H9 (cell line): Measurements from ENCODE around the gene DNAJC17. TPM values are rescaled to one million over a fixed set of nuclear protein-coding genes. Genes with fewer than 3 reads are reported as not detected.

ENCODE experiments used
- DNase-seq: peaks from one replicate; pipeline ENCODE4 v3.0.0-alpha.2; 2017
- H2AFZ ChIP-seq: one replicate; pipeline ENCODE4 v1.6.1; 2013; ENCODE audit warnings: mild to moderate bottlenecking, low read length, control low read depth, moderate library complexity
- H2AK5ac ChIP-seq: 2 replicates; pipeline ENCODE4 v1.6.1; 2013; ENCODE audit warnings: low read length, control low read depth, mixed read lengths; ENCODE audit not compliant: insufficient read length
- H2BK120ac ChIP-seq: one replicate; pipeline ENCODE4 v1.6.1; 2013; ENCODE audit warnings: low read depth, mild to moderate bottlenecking, low read length, control low read depth, inconsistent platforms; ENCODE audit not compliant: poor library complexity, severe bottlenecking
- H2BK12ac ChIP-seq: 2 replicates; pipeline ENCODE4 v1.6.1; 2013; ENCODE audit warnings: low read length, control low read depth, mixed read lengths, low read depth; ENCODE audit not compliant: insufficient read length
- H2BK15ac ChIP-seq: 2 replicates; pipeline ENCODE4 v1.6.1; 2013; ENCODE audit warnings: low read depth, low read length, control low read depth
- H2BK20ac ChIP-seq: one replicate; pipeline ENCODE4 v1.6.1; 2013; ENCODE audit warnings: low read depth, mild to moderate bottlenecking, low read length, control low read depth, inconsistent platforms; ENCODE audit not compliant: poor library complexity, severe bottlenecking
- H2BK5ac ChIP-seq: 2 replicates; pipeline ENCODE4 v1.6.1; 2013; ENCODE audit warnings: low read length, control low read depth, mixed read lengths; ENCODE audit not compliant: insufficient read length
- H3K14ac ChIP-seq: 2 replicates; pipeline ENCODE4 v1.6.1; 2013; ENCODE audit warnings: low read length, control low read depth; ENCODE audit not compliant: insufficient read depth
- H3K18ac ChIP-seq: 2 replicates; pipeline ENCODE4 v1.6.1; 2013; ENCODE audit warnings: low read depth, mild to moderate bottlenecking, mixed read lengths, low read length, control low read depth; ENCODE audit not compliant: insufficient read length
- H3K23ac ChIP-seq: 2 replicates; pipeline ENCODE4 v1.6.1; 2013; ENCODE audit warnings: low read length, control low read depth, mixed read lengths, low read depth; ENCODE audit not compliant: insufficient read length
- H3K23me2 ChIP-seq: 2 replicates; pipeline ENCODE4 v1.6.1; 2013; ENCODE audit warnings: low read depth, mild to moderate bottlenecking, mixed read lengths, low read length, control low read depth; ENCODE audit not compliant: insufficient read length, poor library complexity, severe bottlenecking
- H3K27ac ChIP-seq: 2 replicates; pipeline ENCODE4 v1.5.1; 2013; ENCODE audit warnings: low read length, control low read depth, mixed read lengths, low read depth; ENCODE audit not compliant: insufficient read length
- H3K27me3 ChIP-seq: 2 replicates; pipeline ENCODE4 v1.6.1; 2013; ENCODE audit warnings: low read length, control low read depth, inconsistent platforms; ENCODE audit not compliant: insufficient read depth
- H3K4ac ChIP-seq: 2 replicates; pipeline ENCODE4 v1.6.1; 2013; ENCODE audit warnings: low read depth, mild to moderate bottlenecking, control low read depth, inconsistent platforms, low read length, moderate library complexity
- H3K4me1 ChIP-seq: 2 replicates; pipeline ENCODE4 v1.6.1; 2013; ENCODE audit warnings: low read length, control low read depth, inconsistent platforms; ENCODE audit not compliant: insufficient read depth
- H3K4me2 ChIP-seq: 2 replicates; pipeline ENCODE4 v1.6.1; 2013; ENCODE audit warnings: low read length, control low read depth, mixed read lengths; ENCODE audit not compliant: insufficient read length, insufficient read depth
- H3K56ac ChIP-seq: 2 replicates; pipeline ENCODE4 v1.6.1; 2013; ENCODE audit warnings: low read depth, mild to moderate bottlenecking, mixed read lengths, low read length, control low read depth; ENCODE audit not compliant: insufficient read length
- H3K79me1 ChIP-seq: 2 replicates; pipeline ENCODE4 v1.6.1; 2013; ENCODE audit warnings: low read depth, mild to moderate bottlenecking, moderate library complexity, low read length, control low read depth, inconsistent platforms; ENCODE audit not compliant: insufficient read depth, poor library complexity, severe bottlenecking
- H3K79me2 ChIP-seq: 2 replicates; pipeline ENCODE4 v1.6.1; 2013; ENCODE audit warnings: low read length, control low read depth, inconsistent platforms; ENCODE audit not compliant: insufficient read depth
- H3K9ac ChIP-seq: 2 replicates; pipeline ENCODE4 v1.6.1; 2013; ENCODE audit warnings: low read length, control low read depth, mixed read lengths; ENCODE audit not compliant: insufficient read length; ENCODE audit errors: extremely low read depth
- H3K9me3 ChIP-seq: one replicate; pipeline ENCODE4 v1.6.1; 2013; ENCODE audit warnings: low read depth, low read length, inconsistent platforms; ENCODE audit not compliant: control insufficient read depth
- H3T11ph ChIP-seq: one replicate; pipeline ENCODE4 v1.6.1; 2013; ENCODE audit warnings: mild to moderate bottlenecking, low read length, control low read depth, inconsistent platforms
- H4K20me1 ChIP-seq: one replicate; pipeline ENCODE4 v1.6.1; 2013; ENCODE audit not compliant: control insufficient read depth, insufficient read length, insufficient read depth
- H4K5ac ChIP-seq: 2 replicates; pipeline ENCODE4 v1.6.1; 2013; ENCODE audit warnings: low read depth, mild to moderate bottlenecking, mixed read lengths, low read length, control low read depth; ENCODE audit not compliant: insufficient read length
- H4K8ac ChIP-seq: replicated peaks from 2 replicates; pipeline ENCODE4 v1.6.1; 2013; ENCODE audit warnings: low read length, control low read depth, mixed read lengths, low read depth; ENCODE audit not compliant: insufficient read length
- H4K91ac ChIP-seq: 2 replicates; pipeline ENCODE4 v1.6.1; 2013; ENCODE audit warnings: low read depth, mild to moderate bottlenecking, moderate library complexity, mixed read lengths, low read length, control low read depth; ENCODE audit not compliant: insufficient read length
- H3K27ac Mint-ChIP-seq, 3 experiments: 2 replicates in 2 of 3; 3 replicates in 1 of 3; pipeline ENCODE4 v1.8.0; 2020 to 2021; ENCODE audit warnings: mixed read lengths in 3 of 3, mild to moderate bottlenecking in 1 of 3, moderate library complexity in 1 of 3
- H3K27me3 Mint-ChIP-seq: 2 replicates; pipeline ENCODE4 v1.8.0; 2021; ENCODE audit warnings: low read depth, mild to moderate bottlenecking, moderate library complexity, mixed read lengths
- H3K36me3 Mint-ChIP-seq, 3 experiments: 2 replicates in 2 of 3; 3 replicates in 1 of 3; pipeline ENCODE4 v1.8.0; 2020 to 2021; ENCODE audit warnings: low read depth in 3 of 3, mixed read lengths in 3 of 3; ENCODE audit not compliant: insufficient read depth in 1 of 3
- H3K4me1 Mint-ChIP-seq, 2 experiments: 2 replicates each; pipeline ENCODE4 v1.8.0; 2020; ENCODE audit warnings: mixed read lengths in 2 of 2
- H3K4me3 Mint-ChIP-seq, 2 experiments: 2 replicates in 1 of 2; 3 replicates in 1 of 2; pipeline ENCODE4 v1.8.0; 2020 to 2021; ENCODE audit warnings: mild to moderate bottlenecking in 2 of 2, mixed read lengths in 2 of 2, moderate library complexity in 1 of 2
- H3K9me3 Mint-ChIP-seq, 2 experiments: 2 replicates in 1 of 2; 3 replicates in 1 of 2; pipeline ENCODE4 v1.8.0; 2020; ENCODE audit warnings: mild to moderate bottlenecking in 2 of 2, mixed read lengths in 2 of 2, moderate library complexity in 1 of 2
- WGBS: extraction: QIAGEN DNeasy Blood & Tissue Kit; methylation state at CpG from one replicate; pipeline ENCODE4 v1.1.7; 2013; ENCODE audit warnings: missing lambda C conversion rate, low lambda C conversion rate, mixed read lengths; ENCODE audit not compliant: insufficient read length; ENCODE audit errors: extremely low coverage; 5-methylcytosine and 5-hydroxymethylcytosine counted together
- total RNA-seq: library from RNA; stranded (reverse); gene quantifications from 2 replicates; pipeline ENCODE4 v1.2.1, GENCODE V29; 2021
- TF ChIP-seq, protein P1 (sequence below): fragments of 200-600 bp; sonication (generic); conservative IDR thresholded peaks from 3 replicates; pipeline ENCODE4 v1.8.0; 2021; ENCODE audit warnings: antibody characterized with exemption, mild to moderate bottlenecking

The DNAJC17 gene
- total RNA-seq, 1 experiment from 2014 or later, result 38.3 TPM

DNA sequence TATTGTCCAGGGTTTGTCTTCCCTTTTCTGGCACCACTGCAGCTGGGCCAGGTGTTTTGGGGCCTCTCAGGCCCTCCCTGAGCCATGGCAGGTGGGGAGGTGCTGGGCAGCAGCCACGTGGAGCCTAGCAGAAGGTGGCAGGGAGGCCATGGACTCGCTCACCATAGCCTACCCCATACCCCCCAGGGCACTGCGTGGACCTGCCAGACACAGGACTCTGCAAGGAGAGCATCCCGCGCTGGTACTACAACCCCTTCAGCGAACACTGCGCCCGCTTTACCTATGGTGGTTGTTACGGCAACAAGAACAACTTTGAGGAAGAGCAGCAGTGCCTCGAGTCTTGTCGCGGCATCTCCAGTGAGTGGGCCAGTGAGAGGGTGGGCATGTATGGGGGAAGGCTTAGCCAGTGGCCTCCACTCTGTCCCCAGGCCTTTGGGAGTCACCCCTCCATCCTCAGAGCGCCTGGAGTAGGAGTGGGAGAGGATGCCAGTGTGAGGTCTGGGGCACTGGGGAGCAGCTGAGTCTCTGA is 48.5 kb upstream of the DNAJC17 start:
- DNase-seq, result no peak
- Histone ChIP-seq H4K8ac (no peak overlapping the region), H4K5ac (no peak overlapping the region), H2AK5ac (no peak overlapping the region), H3K79me2 (no peaks in the 10 kb centered on the region), H3K23me2 (no peaks in the 10 kb centered on the region), H3K14ac (no peak overlapping the region; the same call in 1 of the 2 replicates), H3K27me3 (no peaks in the 10 kb centered on the region), H2AFZ (no peak overlapping the region), H3K23ac (no peak overlapping the region), H3K9ac (no peak overlapping the region), H2BK15ac (no peak overlapping the region), H4K20me1 (no peaks in the 10 kb centered on the region), H4K91ac (no peak overlapping the region), H2BK120ac (no peak overlapping the region), H2BK20ac (no peak overlapping the region), H3K18ac (no peak overlapping the region), H2BK12ac (no peak overlapping the region), H3K27ac (no peak overlapping the region), H3K4ac (no peak overlapping the region), H3T11ph (no peak overlapping the region), H3K56ac (no peak overlapping the region), H3K4me2 (no peak overlapping the region), H3K79me1 (no peaks in the 10 kb centered on the region), H3K4me1 (no peaks in the 10 kb centered on the region), H2BK5ac (no peak overlapping the region), H3K9me3 (no peaks in the 10 kb centered on the region)
- H3K27ac Mint-ChIP-seq, result no peak overlapping the region; a peak in 1 of 7 replicates
- H3K9me3 Mint-ChIP-seq, result no peaks in the 10 kb centered on the region
- TF ChIP-seq, protein P1, sequence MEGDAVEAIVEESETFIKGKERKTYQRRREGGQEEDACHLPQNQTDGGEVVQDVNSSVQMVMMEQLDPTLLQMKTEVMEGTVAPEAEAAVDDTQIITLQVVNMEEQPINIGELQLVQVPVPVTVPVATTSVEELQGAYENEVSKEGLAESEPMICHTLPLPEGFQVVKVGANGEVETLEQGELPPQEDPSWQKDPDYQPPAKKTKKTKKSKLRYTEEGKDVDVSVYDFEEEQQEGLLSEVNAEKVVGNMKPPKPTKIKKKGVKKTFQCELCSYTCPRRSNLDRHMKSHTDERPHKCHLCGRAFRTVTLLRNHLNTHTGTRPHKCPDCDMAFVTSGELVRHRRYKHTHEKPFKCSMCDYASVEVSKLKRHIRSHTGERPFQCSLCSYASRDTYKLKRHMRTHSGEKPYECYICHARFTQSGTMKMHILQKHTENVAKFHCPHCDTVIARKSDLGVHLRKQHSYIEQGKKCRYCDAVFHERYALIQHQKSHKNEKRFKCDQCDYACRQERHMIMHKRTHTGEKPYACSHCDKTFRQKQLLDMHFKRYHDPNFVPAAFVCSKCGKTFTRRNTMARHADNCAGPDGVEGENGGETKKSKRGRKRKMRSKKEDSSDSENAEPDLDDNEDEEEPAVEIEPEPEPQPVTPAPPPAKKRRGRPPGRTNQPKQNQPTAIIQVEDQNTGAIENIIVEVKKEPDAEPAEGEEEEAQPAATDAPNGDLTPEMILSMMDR, result no peak
- H3K27me3 Mint-ChIP-seq, result no peaks in the 10 kb centered on the region; the same call in 1 of the 2 replicates
- no peak overlapping the region for H3K4me3 Mint-ChIP-seq
- H3K4me1 Mint-ChIP-seq, result peaks cover 20 to 22% of the 10 kb centered on the region in 2 experiments
- no CpG with 5 or more reads among the region's 13 CpGs for WGBS
- peaks cover 22 to 67% (median 62%) of the 10 kb centered on the region in 3 experiments; a peak in 6 of 7 replicates for H3K36me3 Mint-ChIP-seq
